Activated gamma-delta T cell (primary cell): ENCODE results near the gene FERMT2.
"Not testable (repeated sequence)": the region's sequence is repeated elsewhere in the genome, so short reads cannot be mapped to it uniquely, and the experiment has no call there.

ENCODE experiments used
- DNase-seq: peaks from one replicate; lab custom pipeline; 2025; lab: John Stamatoyannopoulos, UW

Gene FERMT2

GRCh38 chr14:52939427-52939826 lies 11.4 kb downstream of the FERMT2 start:
- DNase-seq: no peak

- DNase-seq: no peak
Measured at GRCh38 chr14:52937869-52938268, 13.0 kb downstream of the FERMT2 start.

- no peak for DNase-seq
Measured at GRCh38 chr14:52937306-52937705, 13.5 kb downstream of the FERMT2 start.

GRCh38 chr14:52936437-52936836 lies 14.4 kb downstream of the FERMT2 start:
- no peak for DNase-seq

GRCh38 chr14:52935833-52936232 lies 15.0 kb downstream of the FERMT2 start:
- DNase-seq: no peak

GRCh38 chr14:52934762-52935161 lies 16.1 kb downstream of the FERMT2 start:
- no peak for DNase-seq

- no peak for DNase-seq
Measured at GRCh38 chr14:52929192-52929807, 21.6 kb downstream of the FERMT2 start.

- DNase-seq: no peak
Measured at GRCh38 chr14:52926953-52927352, 23.9 kb downstream of the FERMT2 start.

GRCh38 chr14:52923902-52924575 lies 26.8 kb downstream of the FERMT2 start:
- no peak for DNase-seq

- DNase-seq: no peak
Measured at GRCh38 chr14:52922656-52923055, 28.2 kb downstream of the FERMT2 start.

GRCh38 chr14:52922059-52922458 lies 28.8 kb downstream of the FERMT2 start:
- DNase-seq: no peak

GRCh38 chr14:52920411-52920810 lies 30.4 kb downstream of the FERMT2 start:
- DNase-seq: not testable (repeated sequence)

GRCh38 chr14:52919971-52920370 lies 30.9 kb downstream of the FERMT2 start:
- no peak for DNase-seq

GRCh38 chr14:52918486-52918885 lies 32.4 kb downstream of the FERMT2 start:
- DNase-seq: no peak

GRCh38 chr14:52917735-52918134 lies 33.1 kb downstream of the FERMT2 start:
- no peak for DNase-seq

GRCh38 chr14:52914295-52914694 lies 36.6 kb downstream of the FERMT2 start:
- DNase-seq: no peak

- DNase-seq: no peak
Measured at GRCh38 chr14:52913271-52913670, 37.6 kb downstream of the FERMT2 start.

- DNase-seq: no peak
Measured at GRCh38 chr14:52911904-52912303, 38.9 kb downstream of the FERMT2 start.

GRCh38 chr14:52910572-52910971 lies 40.3 kb downstream of the FERMT2 start:
- no peak for DNase-seq

- no peak for DNase-seq
Measured at GRCh38 chr14:52907949-52908348, 42.9 kb downstream of the FERMT2 start.

- DNase-seq: no peak
Measured at GRCh38 chr14:52906141-52906601, 44.7 kb downstream of the FERMT2 start.

- DNase-seq: no peak
Measured at GRCh38 chr14:52902971-52903619, 47.8 kb downstream of the FERMT2 start.

- DNase-seq: no peak
Measured at GRCh38 chr14:52901357-52901980, 49.4 kb downstream of the FERMT2 start.
